Breast epithelium (tissue), 3 donors: ENCODE data around the gene USP43.

Experiments
- CTCF ChIP-seq, 3 donors: fragments of 450-650 bp; IDR thresholded peaks; one replicate each; pipeline ENCODE4 v1.5.1; 2016 to 2017; ENCODE audit warnings: antibody characterized with exemption in 3 of 3, mild to moderate bottlenecking in 3 of 3, moderate library complexity in 3 of 3
- POLR2A ChIP-seq: fragments of 450-650 bp; IDR thresholded peaks from one replicate; pipeline ENCODE4 v1.6.1; 2016; ENCODE audit warnings: antibody characterized with exemption, mild to moderate bottlenecking, moderate library complexity
- POLR2AphosphoS5 ChIP-seq, 3 donors: sonication (generic); formaldehyde crosslinking; IDR thresholded peaks; one replicate each; pipeline ENCODE4 v1.6.1; 2017; ENCODE audit warnings: antibody characterized with exemption in 3 of 3

GRCh38 chr17:9765322-9765721 lies 120.0 kb downstream of the USP43 start:
- TF ChIP-seq CTCF (IDR thresholded peaks at IDR 0.05) (no peak), POLR2A (no peak), POLR2AphosphoS5 (IDR thresholded peaks at IDR 0.05) (no peak)
